Muscle layer of colon (tissue), 2 donors: ENCODE measurements around the gene NCKAP5.

Experiments used
- H3K27ac ChIP-seq: one replicate; pipeline ENCODE4 v1.7.0; 2013; ENCODE audit warnings: low read depth, mild to moderate bottlenecking, low read length, moderate library complexity
- H3K27me3 ChIP-seq, 2 donors: one replicate each; pipeline ENCODE4 v1.7.0; 2013; ENCODE audit warnings: low read length in 2 of 2, mild to moderate bottlenecking in 2 of 2; ENCODE audit not compliant: insufficient read depth in 2 of 2, control insufficient read depth in 1 of 2
- H3K36me3 ChIP-seq: one replicate; pipeline ENCODE4 v1.7.0; 2013; ENCODE audit warnings: mild to moderate bottlenecking, low read length; ENCODE audit not compliant: insufficient read depth
- H3K4me1 ChIP-seq: one replicate; pipeline ENCODE4 v1.7.0; 2013; ENCODE audit warnings: mild to moderate bottlenecking, low read length; ENCODE audit not compliant: insufficient read depth
- H3K4me3 ChIP-seq, 2 donors: one replicate each; pipeline ENCODE4 v1.7.0; 2013; ENCODE audit warnings: low read length in 2 of 2, low read depth in 1 of 2, mild to moderate bottlenecking in 1 of 2, moderate library complexity in 1 of 2
- H3K9ac ChIP-seq: one replicate; pipeline ENCODE4 v1.7.0; 2013; ENCODE audit warnings: low read length
- H3K9me3 ChIP-seq: one replicate; pipeline ENCODE4 v1.7.0; 2013; ENCODE audit warnings: mild to moderate bottlenecking, low read length
- donor health status: abdominal sarcoma.
- donor health status: Adenocarcinoma of cecum.

The NCKAP5 gene

GRCh38 chr2:133433455-133434451 is 134.5 kb downstream of the NCKAP5 start:
- H3K4me3 ChIP-seq = no peak overlapping the region
- H3K9ac ChIP-seq = no peak overlapping the region
- H3K4me1 ChIP-seq = no peaks in the 10 kb centered on the region
- H3K27me3 ChIP-seq = no peaks in the 10 kb centered on the region
- H3K9me3 ChIP-seq = no peaks in the 10 kb centered on the region
- H3K36me3 ChIP-seq = no peaks in the 10 kb centered on the region
- no peak overlapping the region for H3K27ac ChIP-seq

GRCh38 chr2:133432778-133433177 is 135.5 kb downstream of the NCKAP5 start:
- Histone ChIP-seq H3K36me3 (no peaks in the 10 kb centered on the region), H3K4me3 (no peak overlapping the region)

DNA sequence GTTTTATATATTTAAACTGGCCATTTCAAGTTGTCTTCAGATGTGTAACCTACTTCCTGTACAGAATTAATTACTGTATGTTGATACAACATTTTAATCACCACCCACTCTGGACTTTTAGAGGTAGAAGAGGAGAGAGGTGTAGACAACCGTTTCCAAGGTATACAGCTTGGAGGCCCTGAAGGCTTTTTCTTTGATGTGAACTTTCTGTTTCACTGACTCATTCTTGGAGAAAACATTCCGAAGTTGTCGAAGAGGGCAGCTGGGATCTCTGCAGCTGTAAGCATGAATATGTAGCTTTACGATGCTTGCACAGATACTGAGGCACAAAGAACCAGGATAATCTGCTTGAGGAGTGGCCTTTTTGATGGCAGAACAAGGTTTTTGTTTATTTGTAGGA is 137.0 kb downstream of the NCKAP5 start:
- H3K36me3 ChIP-seq = no peaks in the 10 kb centered on the region
- H3K9me3 ChIP-seq = no peaks in the 10 kb centered on the region
- H3K9ac ChIP-seq = no peak overlapping the region
- H3K4me3 ChIP-seq = no peak overlapping the region
- no peaks in the 10 kb centered on the region for H3K27me3 ChIP-seq
- H3K27ac ChIP-seq = no peak overlapping the region
- no peaks in the 10 kb centered on the region for H3K4me1 ChIP-seq

More at GRCh38 chr2:133432778-133433177, 135.5 kb downstream of the NCKAP5 start:
- H3K9ac ChIP-seq = no peak overlapping the region
- H3K9me3 ChIP-seq = no peaks in the 10 kb centered on the region
- no peak overlapping the region for H3K27ac ChIP-seq
- H3K27me3 ChIP-seq = no peaks in the 10 kb centered on the region
- H3K4me1 ChIP-seq = no peaks in the 10 kb centered on the region

DNA sequence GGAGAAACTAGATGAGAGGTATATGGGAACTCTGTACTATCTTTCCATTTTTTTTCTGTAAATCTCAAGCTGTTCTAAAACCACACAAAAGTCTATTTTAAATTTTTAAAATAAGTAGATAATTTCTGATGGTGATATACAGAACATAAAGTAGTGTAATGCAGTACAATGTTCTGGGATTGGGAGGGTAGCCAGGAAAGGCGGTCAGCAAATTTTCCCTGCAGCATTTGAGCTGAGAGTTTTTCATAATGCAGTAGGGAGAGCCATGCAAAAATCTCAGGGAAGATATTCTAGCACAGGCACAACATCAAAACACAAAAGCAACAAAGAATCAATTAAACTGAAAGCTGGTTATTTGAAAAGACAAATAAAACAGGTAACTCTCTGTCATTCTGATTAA is 141.5 kb downstream of the NCKAP5 start:
- no peaks in the 10 kb centered on the region for H3K9me3 ChIP-seq
- no peaks in the 10 kb centered on the region for H3K4me1 ChIP-seq
- H3K27me3 ChIP-seq = no peaks in the 10 kb centered on the region
- no peak overlapping the region for H3K27ac ChIP-seq
- no peak overlapping the region for H3K4me3 ChIP-seq
- no peaks in the 10 kb centered on the region for H3K36me3 ChIP-seq
- H3K9ac ChIP-seq = no peak overlapping the region

DNA sequence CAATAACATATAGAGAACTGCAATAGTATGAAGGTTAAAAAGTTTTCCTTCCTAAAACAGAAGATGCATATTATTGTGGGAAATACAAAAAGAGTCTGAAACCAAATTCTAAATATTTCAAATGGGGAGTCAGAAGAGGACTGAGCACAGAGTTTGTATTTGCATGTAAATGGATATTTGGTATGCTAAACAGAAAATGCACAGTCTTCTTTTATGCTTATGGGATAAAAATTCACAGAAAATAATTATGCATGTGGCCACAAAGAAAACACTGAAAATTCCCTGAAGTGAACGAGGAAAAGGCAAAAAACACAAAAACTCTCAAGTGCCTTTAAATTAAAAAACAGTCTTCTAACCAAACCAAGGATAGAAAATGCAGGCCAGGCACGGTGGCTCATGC is 142.7 kb downstream of the NCKAP5 start:
- Histone ChIP-seq H3K9me3 (no peaks in the 10 kb centered on the region), H3K27ac (no peak overlapping the region), H3K4me3 (no peak overlapping the region), H3K36me3 (no peaks in the 10 kb centered on the region), H3K9ac (no peak overlapping the region), H3K4me1 (no peaks in the 10 kb centered on the region), H3K27me3 (no peaks in the 10 kb centered on the region)

DNA sequence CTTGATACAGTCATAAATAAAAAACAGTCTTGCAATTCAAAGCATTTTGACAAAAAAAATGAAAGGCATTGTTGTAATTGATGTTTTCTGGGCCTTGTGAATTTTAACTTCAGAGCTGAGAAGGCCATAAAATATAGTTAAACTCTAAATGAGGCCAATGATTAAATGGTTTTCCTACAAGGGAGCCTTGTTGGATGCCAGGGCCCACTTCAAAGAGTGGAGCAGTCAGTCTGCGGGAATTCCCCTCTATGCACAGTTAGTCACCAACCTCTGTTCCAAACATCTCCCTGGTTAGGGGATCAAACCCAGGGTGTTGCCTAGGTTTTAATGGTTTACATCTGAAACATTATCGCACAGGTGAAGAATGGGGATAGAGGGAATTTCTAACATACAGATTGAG is 143.4 kb downstream of the NCKAP5 start:
- Histone ChIP-seq H3K27me3 (no peaks in the 10 kb centered on the region), H3K4me1 (no peaks in the 10 kb centered on the region), H3K9ac (no peak overlapping the region), H3K9me3 (no peaks in the 10 kb centered on the region), H3K36me3 (no peaks in the 10 kb centered on the region), H3K27ac (no peak overlapping the region), H3K4me3 (no peak overlapping the region)

DNA sequence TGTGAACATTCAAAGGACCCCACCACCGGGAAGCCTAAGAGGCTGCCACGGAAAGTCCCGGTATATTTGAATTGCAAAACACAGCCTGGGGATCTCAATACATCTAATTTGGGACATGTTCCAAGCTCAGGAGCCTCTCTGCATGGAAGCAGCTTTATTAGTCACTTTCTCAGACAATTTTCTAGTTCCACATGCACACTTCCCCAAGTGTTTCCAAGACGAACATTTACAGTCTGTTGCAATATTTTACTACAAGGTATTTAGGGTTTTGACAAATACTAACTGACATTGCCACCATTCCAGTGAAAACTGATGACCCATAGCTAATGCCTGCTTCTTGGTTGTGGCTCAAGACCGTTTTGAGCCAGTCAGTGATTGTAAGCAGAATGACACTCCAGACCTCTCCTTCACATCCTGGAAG is 145.3 kb downstream of the NCKAP5 start:
- H3K9ac ChIP-seq = no peak overlapping the region
- no peaks in the 10 kb centered on the region for H3K9me3 ChIP-seq
- H3K27ac ChIP-seq = no peak overlapping the region
- H3K4me3 ChIP-seq = no peak overlapping the region
- no peaks in the 10 kb centered on the region for H3K27me3 ChIP-seq
- H3K36me3 ChIP-seq = no peaks in the 10 kb centered on the region
- no peaks in the 10 kb centered on the region for H3K4me1 ChIP-seq

GRCh38 chr2:133421516-133422324 is 146.5 kb downstream of the NCKAP5 start:
- H3K27me3 ChIP-seq = no peaks in the 10 kb centered on the region
- no peaks in the 10 kb centered on the region for H3K4me1 ChIP-seq
- H3K27ac ChIP-seq = no peak overlapping the region
- no peaks in the 10 kb centered on the region for H3K36me3 ChIP-seq
- H3K4me3 ChIP-seq = no peak overlapping the region
- H3K9me3 ChIP-seq = no peaks in the 10 kb centered on the region
- no peak overlapping the region for H3K9ac ChIP-seq

DNA sequence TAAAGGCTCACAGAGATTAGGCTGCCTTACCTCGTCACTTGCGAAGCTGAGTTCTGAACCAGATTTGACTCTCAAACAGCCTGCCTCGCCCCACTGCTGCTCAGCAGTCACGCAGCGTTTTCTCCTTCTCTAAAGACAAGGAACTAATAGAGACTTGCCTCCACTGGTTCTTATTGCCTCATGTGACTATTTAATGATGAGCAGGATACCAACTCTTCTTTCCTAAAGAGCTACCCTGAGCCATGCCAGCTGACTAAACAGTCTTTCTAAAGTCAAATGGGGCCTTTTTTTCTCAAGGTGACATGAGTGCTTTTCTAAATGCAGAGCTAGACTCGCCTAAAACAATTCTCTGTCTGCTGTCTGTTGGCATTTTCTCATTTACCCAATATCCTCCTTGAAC is 147.5 kb downstream of the NCKAP5 start:
- Histone ChIP-seq H3K9ac (no peak overlapping the region), H3K9me3 (no peaks in the 10 kb centered on the region), H3K27ac (no peak overlapping the region), H3K4me3 (no peak overlapping the region), H3K36me3 (no peaks in the 10 kb centered on the region), H3K27me3 (no peaks in the 10 kb centered on the region), H3K4me1 (no peaks in the 10 kb centered on the region)

DNA sequence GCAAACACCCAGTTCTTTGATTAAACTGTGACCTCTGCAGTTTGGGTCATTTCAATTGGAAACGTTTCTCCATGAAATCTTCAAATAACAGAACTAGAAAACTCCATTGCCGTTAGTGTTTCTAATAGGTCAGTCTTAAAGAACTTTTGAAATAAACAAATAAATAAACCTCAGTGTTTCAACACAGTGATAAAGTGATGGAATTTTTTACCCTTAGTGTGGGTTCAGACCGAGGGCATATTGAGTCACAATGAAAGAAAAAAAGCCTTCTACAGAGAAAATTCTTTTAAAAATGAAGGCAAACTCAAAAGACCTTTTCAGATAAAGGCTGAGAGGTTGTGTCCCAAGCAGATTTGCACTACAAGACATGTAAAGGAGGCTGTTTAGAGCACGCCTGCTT is 149.6 kb downstream of the NCKAP5 start:
- Histone ChIP-seq H3K27me3 (no peaks in the 10 kb centered on the region), H3K9me3 (no peaks in the 10 kb centered on the region), H3K4me3 (no peak overlapping the region), H3K27ac (no peak overlapping the region), H3K9ac (no peak overlapping the region), H3K36me3 (no peaks in the 10 kb centered on the region), H3K4me1 (no peaks in the 10 kb centered on the region)

GRCh38 chr2:133418021-133418420 is 150.2 kb downstream of the NCKAP5 start:
- no peak overlapping the region for H3K4me3 ChIP-seq
- H3K9me3 ChIP-seq = no peaks in the 10 kb centered on the region
- no peaks in the 10 kb centered on the region for H3K4me1 ChIP-seq
- no peaks in the 10 kb centered on the region for H3K27me3 ChIP-seq
- no peak overlapping the region for H3K9ac ChIP-seq
- no peak overlapping the region for H3K27ac ChIP-seq
- H3K36me3 ChIP-seq = no peaks in the 10 kb centered on the region
